Neutrophil (primary cell): Measurements from ENCODE around the gene CUBN.

ENCODE experiments used
- H3K27ac ChIP-seq: fragments of 200-600 bp; sonication (generic); 2 replicates; pipeline ENCODE4 v1.5.1; 2016; ENCODE audit warnings: mild to moderate bottlenecking, moderate library complexity
- H3K27me3 ChIP-seq: fragments of 200-600 bp; sonication (generic); 2 replicates; pipeline ENCODE4 v1.6.0; 2016; ENCODE audit warnings: mild to moderate bottlenecking
- H3K36me3 ChIP-seq: fragments of 200-600 bp; sonication (generic); 2 replicates; pipeline ENCODE4 v1.5.1; 2017
- H3K4me1 ChIP-seq, 2 experiments: fragments of 200-600 bp in 1 of 2; sonication (generic) in 1 of 2; 1 replicate in 1 of 2; 2 replicates in 1 of 2; pipeline versions ENCODE4 v1.5.1 to v1.6.1; 2013 to 2016; ENCODE audit warnings: low read depth in 1 of 2, low read length in 1 of 2, mild to moderate bottlenecking in 1 of 2, moderate library complexity in 1 of 2; ENCODE audit not compliant: control insufficient read depth in 1 of 2, insufficient read depth in 1 of 2
- H3K4me3 ChIP-seq, 2 experiments: fragments of 200-600 bp in 1 of 2; sonication (generic) in 1 of 2; 1 replicate in 1 of 2; 2 replicates in 1 of 2; pipeline ENCODE4 v1.5.1; 2013 to 2016; ENCODE audit warnings: low read depth in 1 of 2, low read length in 1 of 2, mild to moderate bottlenecking in 1 of 2, moderate library complexity in 1 of 2
- H3K9me3 ChIP-seq: fragments of 200-600 bp; sonication (generic); 2 replicates; pipeline ENCODE4 v1.5.1; 2016
- TF ChIP-seq, protein P1 (sequence below): fragments of 200-600 bp; sonication (generic); IDR thresholded peaks from 2 replicates; pipeline ENCODE4 v1.5.1; 2016; ENCODE audit warnings: antibody characterized with exemption

The CUBN gene

DNA sequence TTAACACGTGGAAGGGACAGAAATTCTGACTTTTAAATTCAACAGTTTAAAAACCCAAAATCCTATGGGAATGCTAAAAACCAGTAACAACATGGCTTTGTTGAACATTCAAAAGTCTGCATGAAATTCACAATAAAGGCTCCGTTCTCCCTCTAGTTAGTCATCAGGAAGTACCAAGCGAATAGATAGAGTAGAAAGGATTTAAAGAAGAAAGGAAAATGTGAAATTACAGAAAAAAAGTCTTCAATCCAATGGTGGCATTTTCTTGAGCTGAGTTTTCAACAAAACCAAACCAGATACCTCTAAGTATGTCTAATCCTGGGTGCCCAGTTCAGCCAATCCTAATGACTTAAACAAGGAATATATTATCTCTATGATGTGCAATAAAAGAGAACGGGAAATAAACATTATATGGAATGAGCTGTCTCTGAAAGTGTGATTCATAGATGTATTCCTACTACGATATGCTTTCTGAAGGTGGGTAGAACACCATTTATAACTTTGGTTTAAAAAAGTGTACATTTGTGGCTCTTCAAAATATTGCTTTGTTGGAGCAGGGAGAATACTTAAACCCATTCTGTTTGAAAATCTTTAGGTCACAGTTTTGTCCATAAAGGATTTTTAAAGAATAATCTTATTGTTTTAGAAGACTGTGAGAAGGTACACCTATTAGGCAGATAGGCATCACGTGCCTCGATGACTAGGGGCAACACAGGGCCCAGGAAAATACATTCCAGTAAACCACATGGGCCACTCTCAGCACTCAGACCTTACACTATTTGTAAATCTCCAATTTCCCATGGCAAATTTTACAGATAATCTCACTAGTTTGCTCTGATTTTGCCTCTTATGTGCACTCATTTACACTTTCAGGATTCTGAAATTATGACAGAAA is 87.7 kb downstream of the CUBN start:
- Histone ChIP-seq H3K4me3 (no peak overlapping the region), H3K27me3 (no peaks in the 10 kb centered on the region), H3K9me3 (no peaks in the 10 kb centered on the region), H3K36me3 (no peaks in the 10 kb centered on the region), H3K4me1 (no peaks in the 10 kb centered on the region), H3K27ac (no peak overlapping the region)
- TF ChIP-seq, protein P1, sequence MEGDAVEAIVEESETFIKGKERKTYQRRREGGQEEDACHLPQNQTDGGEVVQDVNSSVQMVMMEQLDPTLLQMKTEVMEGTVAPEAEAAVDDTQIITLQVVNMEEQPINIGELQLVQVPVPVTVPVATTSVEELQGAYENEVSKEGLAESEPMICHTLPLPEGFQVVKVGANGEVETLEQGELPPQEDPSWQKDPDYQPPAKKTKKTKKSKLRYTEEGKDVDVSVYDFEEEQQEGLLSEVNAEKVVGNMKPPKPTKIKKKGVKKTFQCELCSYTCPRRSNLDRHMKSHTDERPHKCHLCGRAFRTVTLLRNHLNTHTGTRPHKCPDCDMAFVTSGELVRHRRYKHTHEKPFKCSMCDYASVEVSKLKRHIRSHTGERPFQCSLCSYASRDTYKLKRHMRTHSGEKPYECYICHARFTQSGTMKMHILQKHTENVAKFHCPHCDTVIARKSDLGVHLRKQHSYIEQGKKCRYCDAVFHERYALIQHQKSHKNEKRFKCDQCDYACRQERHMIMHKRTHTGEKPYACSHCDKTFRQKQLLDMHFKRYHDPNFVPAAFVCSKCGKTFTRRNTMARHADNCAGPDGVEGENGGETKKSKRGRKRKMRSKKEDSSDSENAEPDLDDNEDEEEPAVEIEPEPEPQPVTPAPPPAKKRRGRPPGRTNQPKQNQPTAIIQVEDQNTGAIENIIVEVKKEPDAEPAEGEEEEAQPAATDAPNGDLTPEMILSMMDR, result no peak

DNA sequence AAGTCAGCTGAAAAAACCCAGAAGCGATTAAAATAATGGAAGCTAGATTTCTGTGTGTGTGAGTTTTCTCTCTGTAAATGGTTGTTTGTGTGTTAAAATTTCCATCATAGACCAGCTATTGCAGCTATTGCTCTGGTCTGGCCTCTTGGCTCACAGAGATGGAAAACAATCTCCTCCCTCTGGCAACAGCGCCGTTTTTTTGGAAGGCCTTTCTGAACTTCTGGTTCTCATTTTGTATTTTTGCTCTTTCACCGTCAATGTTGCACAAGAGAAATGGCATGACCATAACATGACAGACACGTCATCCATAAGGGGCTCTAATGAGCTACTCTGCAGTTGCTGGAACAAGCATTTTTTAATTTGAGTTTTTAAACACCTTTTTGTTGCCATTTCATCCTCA is 91.0 kb downstream of the CUBN start:
- TF ChIP-seq, protein P1, result no peak
- no peaks in the 10 kb centered on the region for H3K36me3 ChIP-seq
- no peak overlapping the region for H3K4me3 ChIP-seq
- H3K27ac ChIP-seq, result no peak overlapping the region
- no peaks in the 10 kb centered on the region for H3K9me3 ChIP-seq
- peaks cover 5 to 7% of the 10 kb centered on the region in 2 experiments for H3K4me1 ChIP-seq
- no peaks in the 10 kb centered on the region for H3K27me3 ChIP-seq

DNA sequence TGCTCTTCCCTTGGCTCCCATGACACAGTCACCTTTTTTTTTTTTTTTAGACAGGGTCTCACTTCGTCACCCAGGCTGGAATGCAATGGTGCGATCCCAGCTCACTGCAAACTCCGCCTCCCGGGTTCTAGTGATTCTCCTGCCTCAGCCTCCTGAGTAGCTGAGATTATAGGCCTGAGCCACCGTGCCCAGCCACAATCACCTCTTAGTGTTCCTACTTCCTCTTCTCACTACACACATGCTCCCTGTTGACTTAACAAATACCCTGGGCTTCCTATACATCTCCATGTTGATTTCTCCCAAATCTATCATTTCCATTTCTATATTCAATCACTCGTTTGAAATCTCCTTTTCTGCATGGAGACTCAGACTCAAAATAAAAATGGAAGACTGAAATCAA is 91.7 kb downstream of the CUBN start:
- Histone ChIP-seq H3K27me3 (no peaks in the 10 kb centered on the region), H3K36me3 (no peaks in the 10 kb centered on the region), H3K27ac (no peak overlapping the region), H3K4me3 (no peak overlapping the region), H3K4me1 (peaks cover 12 to 14% of the 10 kb centered on the region in 2 experiments), H3K9me3 (no peaks in the 10 kb centered on the region)
- TF ChIP-seq, protein P1, result no peak

DNA sequence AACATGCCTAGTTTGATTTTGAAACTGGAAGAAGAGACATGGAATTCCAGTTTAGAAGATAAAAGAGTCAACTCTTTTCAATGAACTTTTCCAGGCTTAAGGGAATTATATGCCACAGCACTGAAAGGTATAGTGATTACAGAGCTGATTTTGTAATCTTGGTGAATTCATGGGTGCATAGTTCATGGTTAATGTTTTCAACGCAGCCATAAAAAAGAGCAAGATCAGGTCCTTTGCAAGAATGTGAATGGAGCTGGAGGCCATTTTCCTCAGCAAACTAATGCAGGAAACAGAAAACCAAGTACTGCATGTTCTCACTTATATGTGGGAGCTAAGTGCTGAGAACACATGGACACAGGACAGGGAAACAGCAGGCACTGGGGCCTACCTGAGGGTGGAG is 94.2 kb downstream of the CUBN start:
- Histone ChIP-seq H3K36me3 (no peaks in the 10 kb centered on the region), H3K4me1 (peaks cover 32 to 34% of the 10 kb centered on the region in 2 experiments), H3K9me3 (no peaks in the 10 kb centered on the region), H3K27me3 (no peaks in the 10 kb centered on the region), H3K4me3 (no peak overlapping the region), H3K27ac (no peak overlapping the region)
- TF ChIP-seq, protein P1, result no peak

DNA sequence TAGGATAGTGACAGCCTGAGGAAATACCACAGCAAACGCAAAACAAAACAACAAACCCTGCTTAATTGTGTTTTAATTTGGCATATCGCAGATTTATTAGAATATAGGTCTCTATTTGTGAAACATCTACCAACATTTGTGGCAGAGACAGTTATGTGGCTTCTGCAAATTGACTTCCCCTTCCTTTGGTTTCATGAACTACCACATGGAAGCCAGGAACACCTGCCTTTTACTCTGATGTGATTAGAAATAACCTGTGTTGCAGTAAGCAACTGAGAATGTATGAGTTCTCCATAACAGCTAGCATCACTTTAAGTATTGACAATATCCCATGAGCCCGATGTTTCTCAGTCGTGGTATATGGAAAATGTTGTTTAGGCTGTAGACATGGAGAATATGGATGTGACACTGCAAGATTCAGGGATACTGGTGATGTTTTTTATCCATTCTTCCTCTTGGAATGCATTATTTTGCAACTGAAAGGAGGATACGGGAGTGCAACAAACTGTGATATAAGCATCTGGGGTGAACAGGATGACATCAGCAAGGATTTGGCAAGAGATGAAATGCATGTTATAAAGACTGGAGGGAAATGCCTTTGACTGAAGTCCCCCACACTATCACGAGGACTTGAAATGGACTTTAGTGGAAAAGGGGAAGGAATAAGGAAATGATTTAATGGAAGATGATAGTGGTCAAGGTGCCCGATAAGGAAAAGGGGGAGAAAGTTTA is 95.9 kb downstream of the CUBN start:
- TF ChIP-seq, protein P1, result no peak
- peaks cover 50% of the 10 kb centered on the region in 2 experiments for H3K4me1 ChIP-seq
- peak overlapping the region; percentile 71 for H3K27ac ChIP-seq
- no peak overlapping the region for H3K4me3 ChIP-seq
- no peaks in the 10 kb centered on the region for H3K36me3 ChIP-seq
- no peaks in the 10 kb centered on the region for H3K27me3 ChIP-seq
- H3K9me3 ChIP-seq, result no peaks in the 10 kb centered on the region
